Esophagus muscularis mucosa (tissue), 3 donors: Measurements from ENCODE around the gene HIGD1A.

Experiments
- POLR2A ChIP-seq: fragments of 450-650 bp; IDR thresholded peaks from one replicate; pipeline ENCODE4 v1.6.1; 2017; ENCODE audit warnings: antibody characterized with exemption, moderate library complexity, mild to moderate bottlenecking, low read depth
- TF ChIP-seq, protein P1 (sequence below), 3 experiments: fragments of 200-600 bp in 2 of 3; fragments of 450-650 bp in 1 of 3; sonication (generic) in 2 of 3; IDR thresholded peaks; one replicate each; pipeline ENCODE4 v1.5.1; 2017 to 2019; ENCODE audit warnings: antibody characterized with exemption in 3 of 3, mild to moderate bottlenecking in 2 of 3, moderate library complexity in 1 of 3

DNA sequence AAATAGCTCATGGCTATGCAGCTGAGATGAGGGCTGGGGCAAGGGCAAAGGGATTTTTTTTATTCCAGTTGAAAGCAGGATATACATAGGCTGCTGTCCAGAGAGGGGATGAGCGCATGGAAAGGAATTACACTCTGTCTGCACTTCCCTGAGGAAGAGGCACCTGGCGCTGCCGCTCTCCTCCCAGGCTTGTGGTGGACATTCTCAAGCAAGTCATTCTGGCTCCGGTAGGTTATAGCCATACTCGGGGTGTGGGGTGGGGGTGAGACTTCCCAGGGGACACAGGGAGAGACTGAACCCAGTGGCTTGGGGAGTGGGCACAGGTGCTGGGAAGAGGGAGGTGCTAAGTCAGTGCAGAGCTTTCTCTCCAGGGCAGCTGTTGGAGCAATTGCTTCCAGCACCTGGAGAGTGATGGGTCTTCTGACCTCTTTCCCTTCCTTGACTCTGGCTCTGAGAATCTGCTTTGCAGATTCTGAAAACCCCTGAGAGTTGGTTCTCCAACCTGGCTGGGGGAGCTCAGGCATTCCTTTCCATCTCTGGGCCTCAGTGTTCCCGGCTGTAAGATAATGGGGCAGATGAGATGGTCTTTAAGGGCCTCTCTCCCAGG is 47.0 kb upstream of the HIGD1A start:
- TF ChIP-seq, protein P1, sequence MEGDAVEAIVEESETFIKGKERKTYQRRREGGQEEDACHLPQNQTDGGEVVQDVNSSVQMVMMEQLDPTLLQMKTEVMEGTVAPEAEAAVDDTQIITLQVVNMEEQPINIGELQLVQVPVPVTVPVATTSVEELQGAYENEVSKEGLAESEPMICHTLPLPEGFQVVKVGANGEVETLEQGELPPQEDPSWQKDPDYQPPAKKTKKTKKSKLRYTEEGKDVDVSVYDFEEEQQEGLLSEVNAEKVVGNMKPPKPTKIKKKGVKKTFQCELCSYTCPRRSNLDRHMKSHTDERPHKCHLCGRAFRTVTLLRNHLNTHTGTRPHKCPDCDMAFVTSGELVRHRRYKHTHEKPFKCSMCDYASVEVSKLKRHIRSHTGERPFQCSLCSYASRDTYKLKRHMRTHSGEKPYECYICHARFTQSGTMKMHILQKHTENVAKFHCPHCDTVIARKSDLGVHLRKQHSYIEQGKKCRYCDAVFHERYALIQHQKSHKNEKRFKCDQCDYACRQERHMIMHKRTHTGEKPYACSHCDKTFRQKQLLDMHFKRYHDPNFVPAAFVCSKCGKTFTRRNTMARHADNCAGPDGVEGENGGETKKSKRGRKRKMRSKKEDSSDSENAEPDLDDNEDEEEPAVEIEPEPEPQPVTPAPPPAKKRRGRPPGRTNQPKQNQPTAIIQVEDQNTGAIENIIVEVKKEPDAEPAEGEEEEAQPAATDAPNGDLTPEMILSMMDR (IDR thresholded peaks at IDR 0.05): no peak
- no peak for TF ChIP-seq POLR2A
